Neural crest cell (in vitro differentiated cells): Measurements from ENCODE around the gene AUTS2. TPM values are rescaled to one million over a fixed set of nuclear protein-coding genes. Genes with fewer than 3 reads are reported as not detected.

Source experiments
- DNase-seq: peaks from one replicate; pipeline ENCODE4 v3.0.0; 2021; ENCODE audit warnings: low read depth, mixed read lengths, low spot score
- H3K27ac Mint-ChIP-seq: one replicate; pipeline ENCODE4 v1.8.0; 2021; ENCODE audit warnings: mild to moderate bottlenecking, mixed read lengths; ENCODE audit not compliant: unreplicated experiment
- H3K27me3 Mint-ChIP-seq: 2 replicates; pipeline ENCODE4 v1.8.0; 2021; ENCODE audit warnings: low read depth, mild to moderate bottlenecking, mixed read lengths
- H3K36me3 Mint-ChIP-seq: 2 replicates; pipeline ENCODE4 v1.8.0; 2021; ENCODE audit warnings: low read depth, mild to moderate bottlenecking, mixed read lengths
- H3K4me1 Mint-ChIP-seq: 2 replicates; pipeline ENCODE4 v1.8.0; 2021; ENCODE audit warnings: mixed read lengths
- H3K4me3 Mint-ChIP-seq: one replicate; pipeline ENCODE4 v1.8.0; 2021; ENCODE audit warnings: mild to moderate bottlenecking, mixed read lengths
- H3K9me3 Mint-ChIP-seq: 2 replicates; pipeline ENCODE4 v1.8.0; 2021; ENCODE audit warnings: mixed read lengths
- CTCF ChIP-seq: fragments of 200-600 bp; sonication (generic); conservative IDR thresholded peaks from 2 replicates; pipeline ENCODE4 v1.5.0; 2021; ENCODE audit warnings: antibody characterized with exemption, mild to moderate bottlenecking
- total RNA-seq: library from RNA; stranded (reverse); gene quantifications from 2 replicates; pipeline ENCODE4 v1.2.1, GENCODE V29; 2021

The AUTS2 gene
- total RNA-seq, 1 donor from 2014 or later, result 152 TPM

GRCh38 chr7:70529436-70529835 lies 931.2 kb downstream of the AUTS2 start:
- TF ChIP-seq CTCF, result no peak
- H3K27ac Mint-ChIP-seq, result peak overlapping the region; percentile 58
- H3K36me3 Mint-ChIP-seq, result peaks cover 5% of the 10 kb centered on the region
- peaks cover 30% of the 10 kb centered on the region for H3K4me1 Mint-ChIP-seq
- H3K9me3 Mint-ChIP-seq, result peaks cover 3% of the 10 kb centered on the region
- DNase-seq, result no peak
- no peaks in the 10 kb centered on the region for H3K27me3 Mint-ChIP-seq
- H3K4me3 Mint-ChIP-seq, result no peak overlapping the region

GRCh38 chr7:70529914-70530585 lies 931.8 kb downstream of the AUTS2 start:
- H3K4me3 Mint-ChIP-seq, result no peak overlapping the region
- H3K36me3 Mint-ChIP-seq, result peaks cover 5% of the 10 kb centered on the region
- H3K27me3 Mint-ChIP-seq, result no peaks in the 10 kb centered on the region
- no peak overlapping the region for H3K27ac Mint-ChIP-seq
- no peak for TF ChIP-seq CTCF
- H3K4me1 Mint-ChIP-seq, result peaks cover 30% of the 10 kb centered on the region
- DNase-seq, result no peak
- H3K9me3 Mint-ChIP-seq, result no peaks in the 10 kb centered on the region

DNA sequence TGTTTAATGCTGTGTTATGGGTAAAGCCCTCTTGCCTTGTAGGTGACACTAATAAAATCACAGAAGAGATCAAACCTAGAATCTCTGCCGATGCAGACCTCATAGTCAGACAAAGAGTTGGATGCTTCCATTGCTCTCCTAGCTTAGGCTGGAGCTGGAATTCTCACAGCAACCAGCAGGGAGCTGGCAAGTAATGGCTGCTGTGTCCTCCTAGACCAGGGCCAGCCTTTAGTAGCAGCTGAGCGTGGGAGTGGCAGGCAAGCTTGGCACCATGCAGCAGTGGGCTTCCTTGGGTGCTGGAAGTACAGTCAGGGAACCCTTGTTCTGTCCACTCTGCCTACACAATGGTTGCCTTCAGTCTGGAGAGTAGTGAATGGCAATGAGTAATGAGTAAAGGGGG lies 935.3 kb downstream of the AUTS2 start:
- H3K4me3 Mint-ChIP-seq, result no peak overlapping the region
- H3K9me3 Mint-ChIP-seq, result no peaks in the 10 kb centered on the region

DNA sequence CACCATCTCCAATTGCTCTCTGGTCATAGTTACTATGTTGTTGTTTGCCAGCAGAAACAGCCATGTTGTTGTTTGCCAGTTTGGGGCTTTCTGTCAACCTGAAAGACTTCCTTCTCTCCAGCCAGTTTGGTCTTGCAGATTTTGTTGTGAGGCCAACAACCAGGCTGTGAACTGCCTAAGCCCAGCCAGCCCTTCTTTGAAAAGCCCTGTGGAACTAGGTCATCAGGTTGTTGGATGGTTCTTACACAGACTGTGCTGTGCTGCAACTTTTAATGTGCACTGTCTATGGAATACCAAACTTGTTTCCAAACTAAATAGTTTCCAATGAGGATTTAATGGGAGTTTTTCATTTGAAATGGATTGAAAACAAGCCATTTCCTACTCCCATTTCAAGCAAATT lies 940.9 kb downstream of the AUTS2 start:
- no peak for TF ChIP-seq CTCF
- H3K36me3 Mint-ChIP-seq, result no peaks in the 10 kb centered on the region
- H3K9me3 Mint-ChIP-seq, result no peaks in the 10 kb centered on the region
- H3K27me3 Mint-ChIP-seq, result no peaks in the 10 kb centered on the region
- H3K4me3 Mint-ChIP-seq, result no peak overlapping the region
- no peak for DNase-seq
- H3K4me1 Mint-ChIP-seq, result peaks cover 3% of the 10 kb centered on the region
- no peak overlapping the region for H3K27ac Mint-ChIP-seq

More for the DNA sequence above, 935.3 kb downstream of the AUTS2 start:
- no peak for DNase-seq
- Mint-ChIP-seq H3K27ac (no peak overlapping the region), H3K36me3 (no peaks in the 10 kb centered on the region), H3K27me3 (no peaks in the 10 kb centered on the region), H3K4me1 (peaks cover 15% of the 10 kb centered on the region)
- no peak for TF ChIP-seq CTCF

- no peaks in the 10 kb centered on the region for H3K27me3 Mint-ChIP-seq
- TF ChIP-seq CTCF, result no peak
- H3K36me3 Mint-ChIP-seq, result no peaks in the 10 kb centered on the region
- no peak overlapping the region for H3K4me3 Mint-ChIP-seq
- peaks cover 3% of the 10 kb centered on the region for H3K4me1 Mint-ChIP-seq
- H3K9me3 Mint-ChIP-seq, result no peaks in the 10 kb centered on the region
- no peak for DNase-seq
- no peak overlapping the region for H3K27ac Mint-ChIP-seq
These were observed 941.3 kb downstream of the AUTS2 start for GRCh38 chr7:70539617-70540016.
